ENCODE measurements around the gene CTDSP2.

Gene CTDSP2

GRCh38 chr12:57836442-57837375, 9.8 kb downstream of the CTDSP2 start:
- no peak; the same call in 1 of the 2 replicates for TF ChIP-seq POLR2AphosphoS5 (IDR thresholded peaks at IDR 0.05; ENCODE audit: low read depth)
- TF ChIP-seq GABPA (IDR thresholded peaks at IDR 0.05; ENCODE audit: low read depth): no peak; the same call in 1 of the 2 replicates
- TF ChIP-seq, protein P1, sequence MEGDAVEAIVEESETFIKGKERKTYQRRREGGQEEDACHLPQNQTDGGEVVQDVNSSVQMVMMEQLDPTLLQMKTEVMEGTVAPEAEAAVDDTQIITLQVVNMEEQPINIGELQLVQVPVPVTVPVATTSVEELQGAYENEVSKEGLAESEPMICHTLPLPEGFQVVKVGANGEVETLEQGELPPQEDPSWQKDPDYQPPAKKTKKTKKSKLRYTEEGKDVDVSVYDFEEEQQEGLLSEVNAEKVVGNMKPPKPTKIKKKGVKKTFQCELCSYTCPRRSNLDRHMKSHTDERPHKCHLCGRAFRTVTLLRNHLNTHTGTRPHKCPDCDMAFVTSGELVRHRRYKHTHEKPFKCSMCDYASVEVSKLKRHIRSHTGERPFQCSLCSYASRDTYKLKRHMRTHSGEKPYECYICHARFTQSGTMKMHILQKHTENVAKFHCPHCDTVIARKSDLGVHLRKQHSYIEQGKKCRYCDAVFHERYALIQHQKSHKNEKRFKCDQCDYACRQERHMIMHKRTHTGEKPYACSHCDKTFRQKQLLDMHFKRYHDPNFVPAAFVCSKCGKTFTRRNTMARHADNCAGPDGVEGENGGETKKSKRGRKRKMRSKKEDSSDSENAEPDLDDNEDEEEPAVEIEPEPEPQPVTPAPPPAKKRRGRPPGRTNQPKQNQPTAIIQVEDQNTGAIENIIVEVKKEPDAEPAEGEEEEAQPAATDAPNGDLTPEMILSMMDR (IDR thresholded peaks at IDR 0.05; ENCODE audit: insufficient read depth, low read length): no peak
- 0 out of 2 replicates have a peak, but pooled peaks have one; percentile 33 for TF ChIP-seq SPI1 (IDR thresholded peaks at IDR 0.05; ENCODE audit: borderline replicate concordance, low read depth)
- TF ChIP-seq REST (IDR thresholded peaks at IDR 0.05; ENCODE audit: insufficient replicate concordance, low read depth): peak; percentile 23
- Histone ChIP-seq H3K27me3 (ENCODE audit: insufficient read depth, poor library complexity, severe bottlenecking) (no peaks in the 10 kb centered on the region), H3K27ac (replicated peaks) (peak overlapping the region; percentile 51), H3K4me3 (replicated peaks; ENCODE audit: insufficient read depth, low read length) (no peak overlapping the region; the same call in 1 of the 2 replicates)
- DNase-seq (ENCODE audit: low read depth in 1 of 2, low spot score in 1 of 2): peak in 1 of 2 experiments; percentile 91

DNA sequence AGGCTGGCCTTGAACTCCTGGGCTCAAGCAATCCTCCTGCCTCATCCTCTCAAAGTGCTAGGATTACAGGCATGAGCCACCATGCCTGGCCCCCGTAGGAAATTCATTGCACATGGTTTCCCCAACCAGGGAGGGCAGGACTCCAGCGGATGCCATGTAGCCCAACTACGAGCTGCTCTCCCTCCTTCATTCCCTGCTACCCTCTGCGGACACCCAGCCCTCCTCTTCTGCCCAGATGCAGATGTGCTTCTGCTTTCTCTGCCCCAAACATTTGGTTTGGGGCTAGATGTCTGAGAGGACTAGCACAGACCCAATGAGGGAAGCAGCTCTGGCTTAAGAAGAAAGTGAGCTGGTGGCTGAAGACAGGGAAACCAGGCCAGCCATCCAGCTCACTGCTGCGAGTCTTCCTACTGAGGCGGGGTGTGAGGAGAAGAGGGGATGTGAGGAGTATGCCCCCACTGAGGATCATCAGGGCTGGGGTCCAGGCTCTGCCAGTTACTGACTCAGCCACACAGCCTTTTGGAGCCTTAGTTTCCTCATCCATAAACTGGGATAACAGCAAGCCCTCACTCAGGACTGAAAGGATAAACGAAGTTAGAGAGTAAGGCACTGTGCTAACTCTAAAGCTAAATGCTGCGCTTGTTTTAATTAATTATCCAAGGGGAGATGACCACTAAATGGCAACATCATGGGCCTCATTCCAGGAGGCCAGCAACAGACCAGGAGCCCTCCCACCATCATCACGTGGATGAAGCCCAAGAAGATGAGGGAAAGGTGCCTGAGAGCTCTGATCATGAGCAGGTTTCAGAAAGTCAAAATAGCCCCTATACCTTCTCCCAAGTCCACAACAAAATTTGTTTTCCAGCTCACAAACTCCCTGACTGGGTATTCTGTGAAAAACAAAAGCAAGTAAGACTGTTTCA, 10.9 kb downstream of the CTDSP2 start:
- Histone ChIP-seq H3K4me3 (replicated peaks; ENCODE audit: insufficient read depth, low read length) (no peak overlapping the region), H3K27ac (replicated peaks) (peak overlapping the region; percentile 51; the same call in 1 of the 2 replicates), H3K27me3 (ENCODE audit: insufficient read depth, poor library complexity, severe bottlenecking) (no peaks in the 10 kb centered on the region)
- TF ChIP-seq SPI1 (IDR thresholded peaks at IDR 0.05; ENCODE audit: borderline replicate concordance, low read depth): no peak
- no peak for TF ChIP-seq POLR2AphosphoS5 (IDR thresholded peaks at IDR 0.05; ENCODE audit: low read depth)
- TF ChIP-seq, protein P1 (IDR thresholded peaks at IDR 0.05; ENCODE audit: insufficient read depth, low read length): no peak
- no peak for TF ChIP-seq REST (IDR thresholded peaks at IDR 0.05; ENCODE audit: insufficient replicate concordance, low read depth)
- no peak for TF ChIP-seq GABPA (IDR thresholded peaks at IDR 0.05; ENCODE audit: low read depth)
- peak in 1 of 2 experiments; percentile 70 for DNase-seq (ENCODE audit: low read depth in 1 of 2, low spot score in 1 of 2)

DNA sequence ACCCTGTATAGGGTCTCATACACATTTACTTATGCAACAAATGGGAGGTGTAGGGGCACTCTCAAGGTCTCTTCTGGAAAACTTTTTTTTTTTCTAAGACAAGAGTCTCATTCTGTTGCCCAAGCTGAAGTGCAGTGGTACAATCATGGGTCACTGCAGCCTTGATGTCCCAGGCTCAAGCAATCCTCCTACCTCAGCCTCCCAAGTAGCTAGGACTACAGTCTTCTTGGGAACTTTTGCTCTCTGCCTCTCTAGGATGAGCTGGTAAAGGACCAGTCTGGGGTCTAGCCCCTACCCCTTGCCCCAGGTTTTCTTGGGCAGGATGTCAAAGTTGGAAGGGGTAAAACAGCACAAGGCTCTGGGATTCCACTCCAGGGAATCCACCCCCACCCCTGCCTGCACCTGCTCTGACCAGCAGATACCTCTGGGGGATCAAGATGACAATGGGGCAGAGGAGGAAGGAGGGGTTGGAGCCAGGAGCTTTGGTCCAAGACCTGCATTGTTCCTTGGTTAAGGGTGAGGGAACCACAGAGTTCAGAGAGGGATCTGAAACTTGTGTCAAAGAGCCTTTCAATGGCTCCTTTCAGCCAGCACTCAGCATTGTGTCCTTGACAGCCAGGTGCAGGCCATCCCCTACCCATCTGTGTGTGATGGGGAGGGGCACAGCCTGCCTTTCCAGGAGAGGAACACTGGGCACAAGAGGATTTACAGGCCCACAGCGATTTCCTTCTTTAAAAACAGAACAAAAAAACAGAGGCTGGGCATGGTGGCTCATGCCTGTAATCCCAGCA, 12.2 kb downstream of the CTDSP2 start:
- no peak for DNase-seq (ENCODE audit: low read depth in 1 of 2, low spot score in 1 of 2)
- Histone ChIP-seq H3K27me3 (ENCODE audit: insufficient read depth, poor library complexity, severe bottlenecking) (no peaks in the 10 kb centered on the region), H3K27ac (replicated peaks) (no peak overlapping the region), H3K4me3 (replicated peaks; ENCODE audit: insufficient read depth, low read length) (no peak overlapping the region)
- TF ChIP-seq REST (IDR thresholded peaks at IDR 0.05; ENCODE audit: insufficient replicate concordance, low read depth) (no peak), SPI1 (IDR thresholded peaks at IDR 0.05; ENCODE audit: borderline replicate concordance, low read depth) (no peak), POLR2AphosphoS5 (IDR thresholded peaks at IDR 0.05; ENCODE audit: low read depth) (no peak), GABPA (IDR thresholded peaks at IDR 0.05; ENCODE audit: low read depth) (no peak)
- TF ChIP-seq, protein P1 (IDR thresholded peaks at IDR 0.05; ENCODE audit: insufficient read depth, low read length): no peak
